K562 (cell line): ENCODE data around the gene RASSF1. TPM values are rescaled to one million over a fixed set of nuclear protein-coding genes. Genes with fewer than 3 reads are reported as not detected.

Experiments used
- ATAC-seq: fragments of 200-7000 bp; cut with Tn5 transposase; 3 replicates; pipeline ENCODE4 v1.9.1; 2020; ENCODE audit warnings: moderate library complexity
- BruUV-seq: library from RNA; stranded (reverse); fragments of 400-500 nt; replicated peaks from 2 replicates; lab custom pipeline; 2021; lab: Mats Ljungman, UMichigan
- CTCF ChIA-PET: fragments of 300-600 bp; formaldehyde crosslinking; extraction: SDS; loops from one replicate; lab custom pipeline; 2021; ENCODE audit warnings: low intra/inter-chr PET ratio; lab: Yijun Ruan, JAX
- POLR2A ChIA-PET: fragments of 300-600, 350-650 bp; sonication (Branson Sonifier 250); formaldehyde crosslinking; extraction: SDS; loops from one replicate; lab custom pipeline; 2021; ENCODE audit warnings: antibody characterized with exemption, inconsistent platforms; lab: Yijun Ruan, JAX
- DNase-seq, 4 experiments: peaks; one replicate each; pipeline versions ENCODE4 v3.0.0 to v3.0.0-alpha.2; 2011 to 2018; ENCODE audit warnings: low spot score in 3 of 4, mixed read lengths in 3 of 4; ENCODE audit errors: extremely low read depth in 1 of 4
- FAIRE-seq: peaks from 2 replicates; lab custom pipeline; 2011; peaks lifted over from hg19 to GRCh38; lab: Jason Lieb, UNC
- H2AFZ ChIP-seq: 2 replicates; pipeline ENCODE4 v1.6.0; 2011; ENCODE audit warnings: low read depth, low read length, control low read depth, inconsistent platforms
- H3K27ac ChIP-seq: fragments of 200-600 bp; 3 replicates; pipeline ENCODE4 v1.8.0; 2011; ENCODE audit warnings: low read depth, mild to moderate bottlenecking, control low read depth, inconsistent platforms, low read length, moderate library complexity, mixed read lengths; ENCODE audit errors: extremely low read depth
- H3K27me3 ChIP-seq, 2 experiments: fragments of 300-600 bp in 1 of 2; 2 replicates in 1 of 2; 3 replicates in 1 of 2; pipeline versions ENCODE4 v1.6.0 to v1.8.0; 2011; ENCODE audit warnings: inconsistent platforms in 2 of 2, low read length in 2 of 2, mild to moderate bottlenecking in 1 of 2, mixed read lengths in 1 of 2, moderate library complexity in 1 of 2; ENCODE audit not compliant: control insufficient read depth in 2 of 2, insufficient read depth in 2 of 2
- H3K36me3 ChIP-seq: fragments of 300-600 bp; 3 replicates; pipeline ENCODE4 v1.8.0; 2011; ENCODE audit warnings: mild to moderate bottlenecking, low read length, inconsistent platforms; ENCODE audit not compliant: control insufficient read depth, insufficient read depth
- H3K4me1 ChIP-seq, 2 experiments: fragments of 200-600 bp in 1 of 2; replicated peaks in 1 of 2; 2 replicates in 1 of 2; 3 replicates in 1 of 2; pipeline versions ENCODE4 v1.5.1 to v1.8.0; 2011; ENCODE audit warnings: inconsistent platforms in 2 of 2, low read length in 2 of 2, mild to moderate bottlenecking in 1 of 2, mixed read lengths in 1 of 2, moderate library complexity in 1 of 2; ENCODE audit not compliant: control insufficient read depth in 2 of 2, insufficient read depth in 2 of 2
- H3K4me2 ChIP-seq: 2 replicates; pipeline ENCODE4 v1.6.1; 2011; ENCODE audit warnings: low read length, control low read depth, inconsistent platforms, mixed read lengths; ENCODE audit not compliant: insufficient read depth
- H3K4me3 ChIP-seq: fragments of 200-600 bp; sonication (generic), shearing (Covaris generic); 2 replicates; pipeline ENCODE4 v1.5.1; 2016; ENCODE audit warnings: control low read depth, inconsistent platforms
- H3K79me2 ChIP-seq: fragments of 200-600 bp; 3 replicates; pipeline ENCODE4 v1.8.0; 2011; ENCODE audit warnings: low read length, inconsistent platforms; ENCODE audit not compliant: control insufficient read depth, insufficient read depth
- H3K9ac ChIP-seq, 2 experiments: 2 replicates each; pipeline versions ENCODE4 v1.6.0 to v1.6.1; 2011; ENCODE audit warnings: low read depth in 2 of 2, low read length in 2 of 2, control low read depth in 1 of 2, inconsistent platforms in 1 of 2, mild to moderate bottlenecking in 1 of 2, mixed read lengths in 1 of 2; ENCODE audit not compliant: insufficient read depth in 1 of 2
- H3K9me1 ChIP-seq: one replicate; pipeline ENCODE4 v1.6.0; 2011; ENCODE audit warnings: inconsistent platforms, mild to moderate bottlenecking, low read length, moderate library complexity; ENCODE audit not compliant: control insufficient read depth, insufficient read depth
- H3K9me3 ChIP-seq: replicated peaks from 2 replicates; pipeline ENCODE4 v1.5.1; 2011; ENCODE audit warnings: low read depth, low read length, inconsistent platforms; ENCODE audit not compliant: control insufficient read depth, insufficient read depth
- H4K20me1 ChIP-seq: replicated peaks from 2 replicates; pipeline ENCODE4 v1.6.1; 2011; ENCODE audit warnings: low read length, inconsistent platforms, mixed read lengths; ENCODE audit not compliant: control insufficient read depth, insufficient read depth
- CBFA2T3 ChIP-seq: fragments of 450-650 bp; IDR thresholded peaks from 2 replicates; pipeline ENCODE4 v1.6.1; 2017
- CTCF ChIP-seq, 3 experiments: IDR thresholded peaks in 2 of 3; conservative IDR thresholded peaks in 1 of 3; 2 replicates each; pipeline ENCODE4 v1.5.1; 2011 to 2012; ENCODE audit warnings: low read length in 3 of 3, mild to moderate bottlenecking in 3 of 3, control low read depth in 2 of 3, improper control_type of control experiment in 1 of 3, inconsistent platforms in 1 of 3, low read depth in 1 of 3, mixed read lengths in 1 of 3, moderate library complexity in 1 of 3; ENCODE audit not compliant: insufficient read depth in 2 of 3
- EP300 ChIP-seq: IDR thresholded peaks from 2 replicates; pipeline ENCODE4 v1.6.1; 2012; ENCODE audit warnings: low read length, improper control_type of control experiment
- ETV1 ChIP-seq: fragments of 450-650 bp; conservative IDR thresholded peaks from 2 replicates; pipeline ENCODE4 v1.6.1; 2016; ENCODE audit warnings: missing genetic modification characterization, control low read depth, low read depth, missing compliant biosample characterization
- MBD2 ChIP-seq: sonication (generic); IDR thresholded peaks from 2 replicates; pipeline ENCODE4 v1.6.1; 2016; ENCODE audit warnings: low read depth, borderline replicate concordance
- PBX2 ChIP-seq, 2 experiments: IDR thresholded peaks in 1 of 2; conservative IDR thresholded peaks in 1 of 2; 2 replicates each; pipeline ENCODE4 v1.6.1; 2016; ENCODE audit warnings: low read depth in 2 of 2, mild to moderate bottlenecking in 1 of 2, missing compliant biosample characterization in 1 of 2, missing genetic modification characterization in 1 of 2, moderate library complexity in 1 of 2
- PRDM10 ChIP-seq: fragments of 450-650 bp; IDR thresholded peaks from 2 replicates; pipeline ENCODE4 v1.6.1; 2018; ENCODE audit not compliant: partially characterized antibody
- RBFOX2 ChIP-seq: fragments of 200-400 bp; formaldehyde crosslinking; IDR thresholded peaks from 2 replicates; pipeline ENCODE4 v1.6.1; 2017; ENCODE audit warnings: low read depth, mild to moderate bottlenecking, low read length, moderate library complexity
- WGBS: fragments of 100-300 bp; shearing (Covaris generic); methylation state at CpG from one replicate; pipeline ENCODE4 v1.1.6; 2016; ENCODE audit warnings: low coverage, mixed read lengths; ENCODE audit not compliant: insufficient coverage; ENCODE audit errors: missing lambda C conversion rate; 5-methylcytosine and 5-hydroxymethylcytosine counted together
- in situ Hi-C: fragments of 300-500 bp; cut with MboI; formaldehyde crosslinking; loops from 4 replicates; pipeline ENCODE4 v1.15.0; 2018; ENCODE audit warnings: inconsistent platforms, mixed read lengths
- intact Hi-C: fragments of 100-400 bp; cut with micrococcal nuclease; formaldehyde crosslinking; loops from 2 replicates; pipeline ENCODE4 v1.14.2; 2022
- polyA plus RNA-seq, 8 experiments: library from polyadenylated mRNA; depleted of rRNA in 4 of 8; stranded (reverse) in 5 of 8; unstranded in 3 of 8; fragments of >200 nt; fragmentation: Nextera tagmentation in 2 of 8; fragmentation: Illumina TruSeq in 1 of 8; extraction: Ambion mirVana in 2 of 8; extraction: Trizol in 1 of 8; gene quantifications; 2 replicates each; pipeline versions ENCODE4 v1.2.1 to v1.2.3, GENCODE V29; 2011 to 2014; ENCODE audit warnings: inconsistent platforms in 1 of 8, missing spikeins in 1 of 8
- total RNA-seq, 7 experiments: library from RNA; depleted of rRNA in 6 of 7; stranded (reverse); fragments of >200 nt in 6 of 7; fragmentation: Illumina TruSeq in 2 of 7; extraction: Trizol in 2 of 7; gene quantifications; 2 replicates each; pipeline versions ENCODE4 v1.2.1 to v1.2.3, GENCODE V29; 2011 to 2021; ENCODE audit warnings: low replicate concordance in 1 of 7

The RASSF1 gene
- total and polyA plus RNA-seq, 9 of the 15 experiments (the other 6 are each of a cell fraction or from before 2014, with no cell fraction given) = 3.6 to 57.1 (median 24.6) TPM

- in situ Hi-C loops (no loop called here), intact Hi-C loops (loop anchor here (2.0 kb wide), 1 partner anchor 31 kb away; the partner anchor contains the start of gene TUSC2)
- FAIRE-seq (peak; percentile 72), DNase-seq (peak in 2 of 4 experiments; percentile 36 to 54), ATAC-seq (no peak)
- WGBS = 4% methylated on average over 9 of the region's 9 CpGs
- Histone ChIP-seq H3K4me1 (peaks cover 21 to 70% of the 10 kb centered on the region in 2 experiments; a peak in 4 of 5 replicates), H3K9me3 (no peaks in the 10 kb centered on the region), H3K9me1 (no peaks in the 10 kb centered on the region), H3K27me3 (no peaks in the 10 kb centered on the region), H2AFZ (no peak overlapping the region; the same call in 1 of the 2 replicates), H3K79me2 (peaks cover 46% of the 10 kb centered on the region), H3K36me3 (peaks cover 19% of the 10 kb centered on the region; the same call in 2 of the 3 replicates)
- TSS peak; percentile 40 for BruUV-seq
- ChIA-PET POLR2A (interaction anchor here (1.1 to 1.5 kb wide), 2 partner anchors 11 to 30 kb away, joined by 3 to 8 read pairs; partner anchors contain the start of gene TUSC2), CTCF (interaction anchor here (0.7 kb wide), 1 partner anchor 368 kb away, joined by 3 read pairs; no protein-coding TSS in a partner anchor)
- 0 out of 2 replicates have a peak, but pooled peaks have one; percentile 21 for TF ChIP-seq ETV1
- TF ChIP-seq CBFA2T3 = peak; percentile 19; the same call in 1 of the 2 replicates
- TF ChIP-seq RBFOX2 = no peak
- 0 out of 2 replicates have a peak, but pooled peaks have one; percentile 2 for TF ChIP-seq MBD2
- TF ChIP-seq EP300 = peak; percentile 43
- no peak for TF ChIP-seq PBX2 (CRISPR knock-in tag; IDR thresholded peaks at IDR 0.05; ENCODE audit: low read depth)
- TF ChIP-seq PBX2 (tag; conservative IDR thresholded peaks at IDR 0.05; ENCODE audit: low read depth) = no peak
- TF ChIP-seq PRDM10 = peak; percentile 6
- 0 out of 6 replicates have a peak, but pooled peaks of 1 of the 3 experiments have one; percentile 30 for TF ChIP-seq CTCF (IDR thresholded peaks at IDR 0.05 in 2 of 3, conservative IDR thresholded peaks at IDR 0.05 in 1 of 3; ENCODE audit: insufficient read depth in 2 of 3, low read depth in 1 of 3, low read length in 3 of 3)
- TF ChIP-seq, all 486 proteins: peak for 6
- Histone ChIP-seq H3K4me3 (peak overlapping the region; percentile 83), H3K4me2 (peak overlapping the region; percentile 86), H4K20me1 (no peaks in the 10 kb centered on the region), H3K9ac (peak overlapping the region; percentile 66 to 97), H3K27ac (peak overlapping the region; percentile 76)
These were observed 42.5 kb downstream of the RASSF1 start for GRCh38 chr3:50297896-50298725.
